Measurements from ENCODE around the gene PTPN6. TPM values are rescaled to one million over a fixed set of nuclear protein-coding genes. Genes with fewer than 3 reads are reported as not detected.

The PTPN6 gene
- total and polyA plus RNA-seq, 2 of the 13 experiments (the other 11 are each of a cell fraction or from before 2014, with no cell fraction given), result 10.5 to 10.6 TPM

DNA sequence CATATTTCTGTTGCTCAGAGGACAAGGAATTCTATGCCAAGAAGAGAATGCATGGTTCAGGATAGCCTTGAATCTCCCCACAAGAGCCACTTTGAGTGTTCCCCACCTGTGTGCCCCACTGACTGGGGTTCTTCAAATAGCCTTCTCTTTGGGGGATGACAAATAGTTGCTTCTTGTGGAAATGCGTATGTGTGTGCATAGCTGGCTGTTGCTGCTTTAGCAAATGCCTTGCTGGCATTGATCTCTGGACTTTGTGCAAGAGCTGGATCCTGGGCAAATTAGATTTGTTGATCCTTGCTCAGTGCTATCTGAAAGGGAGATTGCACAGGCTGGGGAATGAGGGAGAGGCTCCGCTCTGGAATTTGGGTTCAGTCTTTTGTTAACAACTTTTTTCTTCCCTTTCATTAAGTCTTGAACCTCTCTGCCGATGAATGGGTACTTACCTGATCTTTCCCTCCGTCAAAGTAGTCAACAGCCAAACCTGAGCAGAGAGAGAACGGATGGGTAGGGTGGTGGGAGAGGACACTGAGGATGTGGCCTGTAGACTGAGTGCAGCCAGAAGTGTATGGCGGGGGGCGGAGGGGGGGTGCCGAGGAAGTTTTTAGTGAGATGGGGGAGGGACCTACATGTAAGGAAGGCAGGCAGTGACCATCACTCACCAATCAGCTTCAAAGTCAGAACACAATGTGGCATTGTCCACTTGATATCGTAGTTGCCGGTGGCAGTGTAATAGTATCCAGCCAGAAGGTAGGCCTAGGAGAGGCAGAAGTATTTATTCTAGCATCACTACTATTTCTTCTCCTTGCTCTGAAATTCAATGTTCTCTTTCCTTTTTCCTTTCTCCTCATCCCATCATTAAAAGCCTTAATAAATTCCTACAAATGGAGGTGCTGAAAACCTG is 30.2 kb downstream of the PTPN6 start (continued):
- TF ChIP-seq ZNF839 (CRISPR knock-in tag; IDR thresholded peaks at IDR 0.05; ENCODE audit: borderline replicate concordance), result no peak
- no peak for TF ChIP-seq SNAPC2 (CRISPR knock-in tag; IDR thresholded peaks at IDR 0.05)
- TF ChIP-seq, protein P1, sequence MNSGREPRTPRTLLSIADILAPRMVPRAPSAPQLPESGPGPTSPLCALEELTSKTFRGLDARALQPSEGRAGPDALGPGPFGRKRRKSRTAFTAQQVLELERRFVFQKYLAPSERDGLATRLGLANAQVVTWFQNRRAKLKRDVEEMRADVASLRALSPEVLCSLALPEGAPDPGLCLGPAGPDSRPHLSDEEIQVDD (CRISPR knock-in tag; IDR thresholded peaks at IDR 0.05; ENCODE audit: borderline replicate concordance), result no peak
- no peak for TF ChIP-seq MYNN (CRISPR knock-in tag; IDR thresholded peaks at IDR 0.05; ENCODE audit: low read depth)

DNA sequence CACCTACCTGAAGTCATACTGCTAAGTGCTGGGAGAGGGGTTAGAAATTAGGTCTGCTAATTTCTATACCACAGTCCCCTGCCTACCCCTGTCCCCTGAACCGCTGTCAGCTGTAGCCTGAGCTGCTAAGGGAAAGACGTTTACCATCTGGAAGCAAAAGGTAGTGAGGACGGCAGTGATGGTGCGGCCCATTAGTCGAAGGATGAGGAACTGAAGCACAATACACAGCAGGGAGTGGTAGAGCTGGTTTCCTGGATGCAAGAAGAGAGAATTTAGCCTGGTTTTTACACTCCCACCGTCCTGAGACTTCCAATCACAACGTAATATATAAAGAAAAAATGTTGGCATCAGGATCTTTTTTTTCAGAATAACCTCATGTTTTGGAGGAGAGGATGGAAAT is 31.4 kb downstream of the PTPN6 start:
- H3K4me1 ChIP-seq (ENCODE audit: insufficient read depth, low read length), result peaks cover 64% of the 10 kb centered on the region
- H3K4me3 ChIP-seq (replicated peaks in 1 of 3; ENCODE audit: insufficient read depth in 1 of 3, low read depth in 2 of 3, low read length in 3 of 3), result no peak overlapping the region
- intact Hi-C loops (cut with micrococcal nuclease; ENCODE audit: unreplicated experiment) (no loop called here), in situ Hi-C loops (cut with HindIII; ENCODE audit: extremely low pct_ligation_motif_present, low pct_unique_long_range_greater_than_20kb) (loop anchor here (5.0 kb wide), 1 partner anchor 35 kb away; the partner anchor contains the start of gene LPCAT3)
- no peaks in the 10 kb centered on the region for H4K20me1 ChIP-seq (ENCODE audit: insufficient read depth, low read length)
- H3K27ac ChIP-seq (ENCODE audit: extremely low read length, insufficient read depth, low read length), result peak overlapping the region; percentile 98
- BruUV-seq (replicated peaks), result no TSS peak
- no peak overlapping the region for H2AFZ ChIP-seq (ENCODE audit: low read length)
- 96% methylated on average over 7 of the region's 7 CpGs for WGBS (ENCODE audit: low lambda C conversion rate)
- H3K27me3 ChIP-seq (ENCODE audit: control insufficient read depth in 1 of 2, insufficient read depth in 2 of 2, low read length in 2 of 2), result no peaks in the 10 kb centered on the region
- peak overlapping the region; percentile 71 for H3K4me2 ChIP-seq (ENCODE audit: low read depth, low read length)
- CTCF ChIA-PET (ENCODE audit: low intra/inter-chr PET ratio, low total read pairs), result no interaction called here
- DNase-seq (ENCODE audit: low spot score), result no peak
- POLR2A ChIA-PET, result interaction anchor here (2.4 to 5.4 kb wide), 2 partner anchors 38 to 125 kb away, joined by 18 to 65 read pairs; partner anchors contain the start of genes C12orf57 and RNU7-1
- H3K36me3 ChIP-seq (replicated peaks in 1 of 2; ENCODE audit: control insufficient read depth in 1 of 2, insufficient read depth in 2 of 2, low read length in 2 of 2), result peaks cover 4 to 17% of the 10 kb centered on the region in 2 experiments
- no peak for FAIRE-seq
- TF ChIP-seq, protein P2, sequence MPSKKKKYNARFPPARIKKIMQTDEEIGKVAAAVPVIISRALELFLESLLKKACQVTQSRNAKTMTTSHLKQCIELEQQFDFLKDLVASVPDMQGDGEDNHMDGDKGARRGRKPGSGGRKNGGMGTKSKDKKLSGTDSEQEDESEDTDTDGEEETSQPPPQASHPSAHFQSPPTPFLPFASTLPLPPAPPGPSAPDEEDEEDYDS (CRISPR knock-in tag; IDR thresholded peaks at IDR 0.05), result no peak
- TF ChIP-seq YEATS4 (CRISPR knock-in tag; IDR thresholded peaks at IDR 0.05; ENCODE audit: borderline replicate concordance) (no peak), JUNB (CRISPR knock-in tag; IDR thresholded peaks at IDR 0.05; ENCODE audit: borderline replicate concordance) (no peak), CBX2 (IDR thresholded peaks at IDR 0.05; ENCODE audit: low read depth, low read length) (no peak), CBX2 (CRISPR knock-in tag; IDR thresholded peaks at IDR 0.05; ENCODE audit: low read depth) (no peak), PRPF4 (IDR thresholded peaks at IDR 0.05; ENCODE audit: low read depth, low read length, poor library complexity, severe bottlenecking) (no peak), ZNF253 (CRISPR knock-in tag; IDR thresholded peaks at IDR 0.05; ENCODE audit: borderline replicate concordance) (no peak), ISL2 (CRISPR knock-in tag; IDR thresholded peaks at IDR 0.05) (no peak), ARID3A (IDR thresholded peaks at IDR 0.05; ENCODE audit: low read depth, low read length) (no peak), ZNF569 (CRISPR knock-in tag; IDR thresholded peaks at IDR 0.05; ENCODE audit: borderline replicate concordance) (no peak), ZNF160 (CRISPR knock-in tag; IDR thresholded peaks at IDR 0.05) (no peak), U2AF1 (optimal IDR thresholded peaks at IDR 0.05; ENCODE audit: low read depth, low read length) (no peak)
- TF ChIP-seq, protein P3, sequence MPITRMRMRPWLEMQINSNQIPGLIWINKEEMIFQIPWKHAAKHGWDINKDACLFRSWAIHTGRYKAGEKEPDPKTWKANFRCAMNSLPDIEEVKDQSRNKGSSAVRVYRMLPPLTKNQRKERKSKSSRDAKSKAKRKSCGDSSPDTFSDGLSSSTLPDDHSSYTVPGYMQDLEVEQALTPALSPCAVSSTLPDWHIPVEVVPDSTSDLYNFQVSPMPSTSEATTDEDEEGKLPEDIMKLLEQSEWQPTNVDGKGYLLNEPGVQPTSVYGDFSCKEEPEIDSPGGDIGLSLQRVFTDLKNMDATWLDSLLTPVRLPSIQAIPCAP (CRISPR knock-in tag; IDR thresholded peaks at IDR 0.05; ENCODE audit: low read depth), result no peak
- peak overlapping the region; percentile 12; the same call in 1 of the 2 replicates for H3K9ac ChIP-seq (ENCODE audit: insufficient read depth, low read depth, low read length)
- H3K9me3 ChIP-seq (ENCODE audit: low read length), result no peaks in the 10 kb centered on the region
- H3K79me2 ChIP-seq (ENCODE audit: insufficient read depth, low read length), result no peaks in the 10 kb centered on the region
- no peak for ATAC-seq
